SK-N-SH treated with all-trans-retinoic acid at 6 μM for 48 hours (cell line): ENCODE data around the gene KRTAP2-4.

Source experiments
- PPARA ChIP-seq: fragments of 250-450 bp; sonication (Bioruptor Pico); IDR thresholded peaks from 2 replicates; pipeline ENCODE4 v1.5.0; 2020; ENCODE audit warnings: mild to moderate bottlenecking, borderline replicate concordance
- ZNF8 ChIP-seq: fragments of 450-650 bp; formaldehyde crosslinking; IDR thresholded peaks from 2 replicates; pipeline ENCODE4 v1.5.0; 2020; ENCODE audit warnings: mild to moderate bottlenecking, moderate library complexity

DNA sequence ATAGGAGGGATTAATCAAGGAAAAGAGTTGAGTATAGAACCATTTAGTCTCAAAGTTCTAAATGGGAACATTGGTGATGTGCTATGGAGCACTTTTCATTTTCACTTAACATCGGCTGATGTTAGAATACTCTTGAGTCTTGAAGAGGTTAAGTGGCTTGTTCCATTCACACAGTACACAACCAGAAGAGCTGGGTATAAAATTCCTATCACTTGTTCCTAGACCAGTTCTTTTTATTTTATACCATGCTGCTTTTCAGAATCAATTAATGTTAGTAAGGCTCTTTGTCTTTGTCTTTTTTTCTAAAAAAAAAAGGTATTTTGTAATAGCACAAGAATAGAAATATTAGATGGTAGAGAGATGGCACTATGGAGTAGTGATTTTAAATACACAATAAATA, 22.7 kb downstream of the KRTAP2-4 start:
- TF ChIP-seq ZNF8 (CRISPR knock-in tag), result no peak
- no peak for TF ChIP-seq PPARA (CRISPR knock-in tag)
